GM12878 (cell line): ENCODE results near the gene TRIM13. TPM values are rescaled to one million over a fixed set of nuclear protein-coding genes. Genes with fewer than 3 reads are reported as not detected.

Experiments used
- ATAC-seq: fragments of 200-7000 bp; cut with Tn5 transposase; 3 replicates; pipeline ENCODE4 v1.9.1; 2020; ENCODE audit warnings: mild to moderate bottlenecking, moderate library complexity
- BruUV-seq: library from RNA; stranded (reverse); fragments of 400-500 nt; replicated peaks from 2 replicates; lab custom pipeline; 2021; lab: Mats Ljungman, UMichigan
- CTCF ChIA-PET: fragments of 300-600 bp; sonication (Branson Sonifier 250); formaldehyde crosslinking; extraction: SDS; loops from one replicate; lab custom pipeline; 2021; ENCODE audit warnings: inconsistent platforms; lab: Yijun Ruan, JAX
- POLR2A ChIA-PET: fragments of 350-600 bp; formaldehyde crosslinking; extraction: SDS; loops from one replicate; lab custom pipeline; 2021; ENCODE audit warnings: inconsistent platforms; lab: Charles Lee
- RAD21 ChIA-PET: fragments of 300-600 bp; sonication (Branson Sonifier 250); formaldehyde crosslinking; loops from one replicate; lab custom pipeline; 2023; ENCODE audit warnings: antibody characterized with exemption; ENCODE audit not compliant: unreplicated experiment; lab: Charles Lee
- SMC1A ChIA-PET: fragments of 300-600 bp; sonication (Branson Sonifier 250); formaldehyde crosslinking; loops from one replicate; lab custom pipeline; 2023; ENCODE audit not compliant: unreplicated experiment, uncharacterized antibody; lab: Charles Lee
- DNase-seq: peaks from one replicate; pipeline ENCODE4 v3.0.0-alpha.2; 2011; ENCODE audit warnings: low read depth, low spot score
- FAIRE-seq: peaks from 3 replicates; lab custom pipeline; 2011; peaks lifted over from hg19 to GRCh38; lab: Jason Lieb, UNC
- H2AFZ ChIP-seq: 2 replicates; pipeline ENCODE4 v1.6.0; 2011; ENCODE audit warnings: low read depth, low read length, control low read depth; ENCODE audit not compliant: control insufficient read depth
- H3K27ac ChIP-seq: 2 replicates; pipeline ENCODE4 v1.5.1; 2011; ENCODE audit warnings: control low read depth; ENCODE audit not compliant: control insufficient read depth, insufficient read depth
- H3K27me3 ChIP-seq, 2 experiments: replicated peaks in 1 of 2; 2 replicates each; pipeline versions ENCODE4 v1.6.0 to v1.6.1; 2011; ENCODE audit warnings: low read length in 1 of 2; ENCODE audit not compliant: control insufficient read depth in 2 of 2, insufficient read depth in 2 of 2
- H3K36me3 ChIP-seq, 2 experiments: 2 replicates each; pipeline ENCODE4 v1.5.1; 2011; ENCODE audit warnings: low read length in 1 of 2; ENCODE audit not compliant: control insufficient read depth in 2 of 2, insufficient read depth in 2 of 2
- H3K4me1 ChIP-seq: 2 replicates; pipeline ENCODE4 v1.6.1; 2011; ENCODE audit warnings: mild to moderate bottlenecking, low read length, moderate library complexity, mixed read lengths; ENCODE audit not compliant: control insufficient read depth, insufficient read depth
- H3K4me2 ChIP-seq: 2 replicates; pipeline ENCODE4 v1.6.0; 2011; ENCODE audit warnings: control low read depth; ENCODE audit not compliant: control insufficient read depth, insufficient read depth
- H3K4me3 ChIP-seq: fragments of 200-600 bp; sonication (generic); 2 replicates; pipeline ENCODE4 v1.5.1; 2016
- H3K79me2 ChIP-seq: 2 replicates; pipeline ENCODE4 v1.6.0; 2011; ENCODE audit warnings: low read length; ENCODE audit not compliant: control insufficient read depth, insufficient read depth
- H3K9ac ChIP-seq: 2 replicates; pipeline ENCODE4 v1.8.0; 2011; ENCODE audit warnings: low read length, control low read depth, mixed read lengths; ENCODE audit not compliant: control insufficient read depth, insufficient read depth
- H3K9me3 ChIP-seq: replicated peaks from 3 replicates; pipeline ENCODE4 v1.5.1; 2011; ENCODE audit warnings: mild to moderate bottlenecking, low read length; ENCODE audit not compliant: control insufficient read depth, insufficient read depth
- H4K20me1 ChIP-seq: 2 replicates; pipeline ENCODE4 v1.6.0; 2011; ENCODE audit not compliant: control insufficient read depth, insufficient read depth
- NFIC ChIP-seq: IDR thresholded peaks from 2 replicates; pipeline ENCODE4 v1.6.1; 2012; ENCODE audit warnings: low read depth, mild to moderate bottlenecking, inconsistent platforms, low read length, moderate library complexity
- POLR2A ChIP-seq: IDR thresholded peaks from 2 replicates; pipeline ENCODE4 v1.6.1; 2011; ENCODE audit warnings: low read depth, mild to moderate bottlenecking, low read length
- SUZ12 ChIP-seq: fragments of 200-600 bp; sonication (generic); IDR thresholded peaks from one replicate; pipeline ENCODE4 v1.6.1; 2018; ENCODE audit warnings: antibody characterized with exemption, mild to moderate bottlenecking; ENCODE audit not compliant: unreplicated experiment
- ZSCAN29 ChIP-seq: fragments of 450-650 bp; IDR thresholded peaks from 2 replicates; pipeline ENCODE4 v1.6.1; 2017; ENCODE audit warnings: mild to moderate bottlenecking, moderate library complexity
- WGBS: methylation state at CpG from one replicate; pipeline ENCODE4 v1.1.6; 2016; ENCODE audit warnings: low lambda C conversion rate; ENCODE audit not compliant: insufficient replicate concordance, insufficient coverage; ENCODE audit errors: missing lambda C conversion rate; 5-methylcytosine and 5-hydroxymethylcytosine counted together
- in situ Hi-C: fragments of 300-500 bp; cut with MboI; formaldehyde crosslinking; loops from 9 replicates; pipeline ENCODE4 v1.14.3; 2018; ENCODE audit warnings: mixed read lengths
- intact Hi-C: fragments of 100-400 bp; cut with micrococcal nuclease; formaldehyde crosslinking; loops from one replicate; pipeline ENCODE4 v1.14.2; 2022; ENCODE audit not compliant: unreplicated experiment
- polyA plus RNA-seq, 11 experiments: library from polyadenylated mRNA; depleted of rRNA in 4 of 11; unstranded in 6 of 11; stranded (reverse) in 5 of 11; fragments of >200 nt; fragmentation: Nextera tagmentation in 4 of 11; fragmentation: Illumina TruSeq in 1 of 11; extraction: Ambion mirVana in 4 of 11; extraction: Trizol in 1 of 11; gene quantifications; 1 replicate in 1 of 11; 2 replicates in 10 of 11; pipeline versions ENCODE4 v1.2.1 to v1.2.3, GENCODE V29; 2011 to 2016; ENCODE audit warnings: inconsistent platforms in 2 of 11, missing spikeins in 2 of 11, low read depth in 1 of 11
- total RNA-seq, 4 experiments: library from RNA; depleted of rRNA in 3 of 4; stranded (reverse); fragments of >200 nt in 3 of 4; fragmentation: Illumina TruSeq in 1 of 4; extraction: Trizol in 1 of 4; gene quantifications; 2 replicates each; pipeline versions ENCODE4 v1.2.1 to v1.2.3, GENCODE V29; 2013 to 2021

The TRIM13 gene
- total and polyA plus RNA-seq, 10 of the 15 experiments (the other 5 are each of a cell fraction or from before 2014, with no cell fraction given) = 15.4 to 33.8 (median 21.0) TPM

GRCh38 chr13:49997955-49998354, 1.1 kb downstream of the TRIM13 start:
- no peaks in the 10 kb centered on the region for H3K9me3 ChIP-seq
- H2AFZ ChIP-seq = no peak overlapping the region
- RAD21 ChIA-PET = interaction anchor here (0.6 to 6.5 kb wide), 33 partner anchors 8 to 917 kb away, joined by 3 to 175 read pairs (median 5); partner anchors contain the start of genes RNASEH2B and SPRYD7
- H3K79me2 ChIP-seq = peaks cover 38% of the 10 kb centered on the region
- WGBS = 3% methylated on average over 4 of the region's 4 CpGs
- TF ChIP-seq POLR2A (no peak), SUZ12 (no peak), ZSCAN29 (no peak), NFIC (no peak)
- H3K4me3 ChIP-seq = peak overlapping the region; percentile 66
- H4K20me1 ChIP-seq = no peaks in the 10 kb centered on the region
- POLR2A ChIA-PET = interaction anchor here (1.0 to 4.3 kb wide), 9 partner anchors 25 to 917 kb away, joined by 4 to 80 read pairs (median 5); partner anchors contain the start of gene SPRYD7
- intact Hi-C loops (loop anchor here (1.0 to 5.0 kb wide), 6 partner anchors 61 to 914 kb away; partner anchors contain the start of gene SPRYD7), in situ Hi-C loops (loop anchor here (5.0 kb wide), 1 partner anchor 909 kb away; the partner anchor contains the start of gene RNASEH2B)
- FAIRE-seq (no peak), ATAC-seq (no peak), DNase-seq (no peak)
- SMC1A ChIA-PET = interaction anchor here (0.8 to 3.8 kb wide), 25 partner anchors 9 to 1077 kb away, joined by 3 to 38 read pairs (median 5); partner anchors contain the start of gene SPRYD7
- no peaks in the 10 kb centered on the region for H3K27me3 ChIP-seq
- peaks cover 0 to 9% of the 10 kb centered on the region in 2 experiments; a peak in 1 of 4 replicates for H3K36me3 ChIP-seq
- CTCF ChIA-PET = interaction anchor here (0.6 to 6.4 kb wide), 29 partner anchors 9 to 1073 kb away, joined by 3 to 159 read pairs (median 5); partner anchors contain the start of genes KCNRG and SPRYD7
- peaks cover 12% of the 10 kb centered on the region for H3K4me1 ChIP-seq
- H3K27ac ChIP-seq = peak overlapping the region; percentile 96; the same call in 1 of the 2 replicates
- peak overlapping the region; percentile 96 for H3K9ac ChIP-seq
- peak overlapping the region; percentile 90 for H3K4me2 ChIP-seq
- no TSS peak for BruUV-seq
